Osteoblast (primary cell): ENCODE measurements around the gene TIMM17A. TPM values are rescaled to one million over a fixed set of nuclear protein-coding genes. Genes with fewer than 3 reads are reported as not detected.
"Not testable (repeated sequence)": the region's sequence is repeated elsewhere in the genome, so short reads cannot be mapped to it uniquely, and the experiment has no call there.

ENCODE experiments used
- DNase-seq: peaks from one replicate; pipeline ENCODE4 v3.0.0; 2011; ENCODE audit warnings: low spot score, mixed read lengths; ENCODE audit not compliant: insufficient read length; ENCODE audit errors: missing footprints
- H2AFZ ChIP-seq: 2 replicates; pipeline ENCODE4 v1.6.0; 2011; ENCODE audit warnings: mild to moderate bottlenecking, low read length
- H3K27ac ChIP-seq: 2 replicates; pipeline ENCODE4 v1.5.1; 2011; ENCODE audit warnings: mild to moderate bottlenecking, low read depth, low read length, moderate library complexity
- H3K27me3 ChIP-seq: 2 replicates; pipeline ENCODE4 v1.6.0; 2012; ENCODE audit warnings: mild to moderate bottlenecking, control low read depth, inconsistent platforms, low read length, moderate library complexity; ENCODE audit not compliant: insufficient read depth
- H3K36me3 ChIP-seq: 2 replicates; pipeline ENCODE4 v1.5.1; 2011; ENCODE audit warnings: mild to moderate bottlenecking, low read length, control low read depth, moderate library complexity; ENCODE audit not compliant: insufficient read depth
- H3K4me1 ChIP-seq: 2 replicates; pipeline ENCODE4 v1.5.1; 2011; ENCODE audit warnings: mild to moderate bottlenecking, low read length, control low read depth, moderate library complexity; ENCODE audit not compliant: insufficient read depth
- H3K4me2 ChIP-seq: 2 replicates; pipeline ENCODE4 v1.6.0; 2011; ENCODE audit warnings: mild to moderate bottlenecking, low read length; ENCODE audit not compliant: insufficient read depth
- H3K4me3 ChIP-seq: fragments of 200-600 bp; sonication (generic); 3 replicates; pipeline ENCODE4 v1.5.1; 2012; ENCODE audit warnings: mild to moderate bottlenecking, low read length, inconsistent platforms; ENCODE audit not compliant: insufficient read depth
- H3K79me2 ChIP-seq: 2 replicates; pipeline ENCODE4 v1.6.0; 2012; ENCODE audit warnings: mild to moderate bottlenecking, low read length, control low read depth, inconsistent platforms; ENCODE audit not compliant: insufficient read depth
- H3K9me3 ChIP-seq: 2 replicates; pipeline ENCODE4 v1.5.1; 2011; ENCODE audit warnings: low read depth, low read length, control low read depth
- H4K20me1 ChIP-seq: 2 replicates; pipeline ENCODE4 v1.6.0; 2012; ENCODE audit warnings: mild to moderate bottlenecking, low read length, control low read depth; ENCODE audit not compliant: insufficient read depth
- small RNA-seq: library from RNA; depleted of rRNA; stranded (forward); fragments of <200 nt; gene quantifications from one replicate; pipeline ENCODE3, GENCODE V24; 2012
- total RNA-seq: library from RNA; depleted of rRNA; stranded (reverse); fragments of >200 nt; gene quantifications from 2 replicates; pipeline ENCODE4 v1.2.3, GENCODE V29; 2012
- TF ChIP-seq, protein P1 (sequence below): IDR thresholded peaks from 2 replicates; pipeline ENCODE4 v1.5.1; 2011; ENCODE audit warnings: mild to moderate bottlenecking, low read depth, low read length, moderate library complexity; ENCODE audit errors: extremely low read depth

The TIMM17A gene
- total RNA-seq, 1 donor: 38.7 TPM

DNA sequence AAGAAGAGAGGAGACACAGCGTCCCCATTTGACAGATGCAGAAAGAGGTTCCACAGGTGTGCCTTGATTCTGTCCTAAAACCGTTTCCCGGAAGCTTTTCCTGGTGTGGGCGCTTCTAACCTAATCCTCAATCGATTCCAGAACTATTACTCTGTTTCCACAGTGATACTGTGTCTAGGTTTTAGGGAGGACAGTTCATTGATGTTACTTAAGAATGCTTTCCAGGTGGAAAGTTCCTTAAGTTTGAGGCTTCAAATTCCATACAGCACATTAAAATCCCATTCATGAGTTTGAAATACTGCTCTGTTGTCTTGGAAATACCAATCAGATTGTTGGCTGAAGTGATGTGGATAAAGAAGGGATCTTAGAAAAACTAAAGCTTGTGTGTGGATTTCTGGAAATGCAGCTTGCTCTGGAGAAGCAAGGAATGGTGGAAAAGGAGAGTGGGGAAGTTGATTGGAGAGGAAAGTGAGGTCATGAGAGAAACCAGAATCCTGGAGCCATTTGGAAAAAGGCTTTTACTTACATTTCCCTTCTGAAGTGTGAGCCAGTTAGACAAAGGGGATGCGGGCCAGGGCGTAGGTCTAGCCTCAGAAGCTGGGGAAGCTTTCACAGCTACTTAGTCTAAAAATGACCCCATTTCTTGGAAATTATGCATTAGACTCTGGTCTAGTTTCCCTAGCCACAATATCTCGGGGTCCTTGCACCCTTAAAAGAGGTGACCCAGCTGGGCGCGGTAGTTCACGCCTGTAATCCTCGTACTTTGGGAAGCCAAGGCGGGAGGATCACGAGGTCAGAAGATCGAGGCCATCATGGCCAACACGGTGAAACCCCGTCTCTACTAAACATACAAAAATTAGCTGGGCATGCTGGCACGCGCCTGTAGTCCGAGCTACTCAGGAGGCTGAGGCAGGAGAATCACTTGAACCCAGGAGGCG is 61.8 kb downstream of the TIMM17A start:
- Histone ChIP-seq H3K36me3 (no peaks in the 10 kb centered on the region), H3K79me2 (no peaks in the 10 kb centered on the region), H3K9me3 (no peaks in the 10 kb centered on the region), H3K4me1 (no peaks in the 10 kb centered on the region), H3K4me3 (no peak overlapping the region), H3K4me2 (no peak overlapping the region), H2AFZ (no peak overlapping the region), H3K27ac (no peak overlapping the region), H3K27me3 (no peaks in the 10 kb centered on the region), H4K20me1 (no peaks in the 10 kb centered on the region)
- DNase-seq: no peak
- TF ChIP-seq, protein P1, sequence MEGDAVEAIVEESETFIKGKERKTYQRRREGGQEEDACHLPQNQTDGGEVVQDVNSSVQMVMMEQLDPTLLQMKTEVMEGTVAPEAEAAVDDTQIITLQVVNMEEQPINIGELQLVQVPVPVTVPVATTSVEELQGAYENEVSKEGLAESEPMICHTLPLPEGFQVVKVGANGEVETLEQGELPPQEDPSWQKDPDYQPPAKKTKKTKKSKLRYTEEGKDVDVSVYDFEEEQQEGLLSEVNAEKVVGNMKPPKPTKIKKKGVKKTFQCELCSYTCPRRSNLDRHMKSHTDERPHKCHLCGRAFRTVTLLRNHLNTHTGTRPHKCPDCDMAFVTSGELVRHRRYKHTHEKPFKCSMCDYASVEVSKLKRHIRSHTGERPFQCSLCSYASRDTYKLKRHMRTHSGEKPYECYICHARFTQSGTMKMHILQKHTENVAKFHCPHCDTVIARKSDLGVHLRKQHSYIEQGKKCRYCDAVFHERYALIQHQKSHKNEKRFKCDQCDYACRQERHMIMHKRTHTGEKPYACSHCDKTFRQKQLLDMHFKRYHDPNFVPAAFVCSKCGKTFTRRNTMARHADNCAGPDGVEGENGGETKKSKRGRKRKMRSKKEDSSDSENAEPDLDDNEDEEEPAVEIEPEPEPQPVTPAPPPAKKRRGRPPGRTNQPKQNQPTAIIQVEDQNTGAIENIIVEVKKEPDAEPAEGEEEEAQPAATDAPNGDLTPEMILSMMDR: no peak

DNA sequence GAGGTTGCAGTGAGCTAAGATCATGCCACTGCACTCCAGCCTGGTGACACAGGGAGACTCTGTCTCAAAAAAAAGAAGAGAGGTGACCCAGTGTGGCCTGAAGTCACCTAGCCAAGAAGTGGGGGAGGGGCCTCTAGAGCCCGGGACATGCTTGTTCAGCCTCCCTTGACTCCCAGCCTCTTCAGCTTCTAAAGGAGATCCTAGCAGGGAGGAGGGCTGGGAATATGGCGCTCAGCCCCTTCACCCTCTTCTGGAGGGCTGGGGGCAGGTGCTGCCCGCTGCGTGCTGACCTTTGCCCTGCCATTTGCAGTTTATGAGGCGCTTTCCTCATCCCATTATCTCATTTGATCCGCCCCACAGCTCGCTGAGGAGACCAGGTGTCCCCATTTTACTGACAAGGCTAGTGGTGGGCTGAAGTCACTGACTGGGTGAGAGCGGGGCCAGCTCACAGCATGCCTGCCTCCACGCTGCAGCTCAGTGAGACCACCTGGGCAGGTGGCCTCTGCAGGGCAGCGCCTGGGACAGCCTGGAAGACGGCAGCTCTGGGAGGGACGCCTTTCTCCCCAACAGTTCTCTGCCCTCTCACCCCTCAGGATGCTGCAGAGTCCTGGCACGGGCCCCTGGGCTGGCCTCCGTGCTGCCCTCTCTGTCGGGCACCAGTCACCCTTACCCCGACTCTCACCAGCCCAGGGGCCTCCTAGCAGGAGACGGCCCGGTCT is 62.6 kb downstream of the TIMM17A start:
- Histone ChIP-seq H3K4me1 (peaks cover 7% of the 10 kb centered on the region), H4K20me1 (no peaks in the 10 kb centered on the region), H3K4me2 (no peak overlapping the region), H3K27me3 (no peaks in the 10 kb centered on the region), H3K4me3 (no peak overlapping the region), H3K36me3 (no peaks in the 10 kb centered on the region), H2AFZ (no peak overlapping the region), H3K27ac (no peak overlapping the region), H3K9me3 (no peaks in the 10 kb centered on the region), H3K79me2 (no peaks in the 10 kb centered on the region)
- TF ChIP-seq, protein P1: no peak
- DNase-seq: no peak

DNA sequence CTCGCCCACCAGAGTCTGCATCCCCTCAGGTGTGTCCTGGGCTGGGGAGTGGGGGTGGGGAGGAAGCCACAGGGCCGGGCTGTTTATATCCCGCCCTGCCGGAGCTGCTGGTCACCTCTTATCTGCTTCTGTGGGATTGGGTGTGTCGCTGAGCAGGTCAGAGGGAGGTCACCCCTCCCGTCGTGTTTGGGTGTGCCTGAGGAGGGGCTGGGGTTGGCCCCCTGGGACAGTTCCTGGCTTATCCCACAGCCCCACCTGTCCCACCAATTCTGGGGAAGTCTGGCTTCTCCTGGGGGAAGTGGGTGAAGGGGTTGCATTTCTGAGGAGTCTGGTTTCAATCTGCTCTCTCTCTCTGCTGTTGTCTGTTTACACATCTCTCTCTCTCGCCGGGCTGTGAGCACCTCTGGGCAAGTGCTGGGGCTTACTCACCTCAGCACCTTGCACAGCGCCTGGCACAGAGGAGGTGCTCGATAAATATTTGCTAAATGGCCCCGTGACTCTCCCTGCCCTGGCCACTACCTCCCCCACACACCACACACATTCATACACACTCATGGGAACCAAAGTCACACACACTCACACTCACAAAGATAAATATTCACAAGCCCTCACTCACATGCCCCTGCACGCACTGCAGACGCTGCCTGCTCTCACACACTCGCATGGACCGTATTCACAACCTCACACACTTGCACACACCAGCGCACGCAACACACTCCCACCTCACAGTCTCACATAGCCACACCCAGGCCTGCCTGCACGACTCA is 63.3 kb downstream of the TIMM17A start:
- H3K9me3 ChIP-seq: no peaks in the 10 kb centered on the region
- no peaks in the 10 kb centered on the region for H3K27me3 ChIP-seq
- no peak overlapping the region for H3K27ac ChIP-seq
- DNase-seq: no peak
- no peak overlapping the region for H3K4me2 ChIP-seq
- no peaks in the 10 kb centered on the region for H3K36me3 ChIP-seq
- no peak overlapping the region for H2AFZ ChIP-seq
- TF ChIP-seq, protein P1: no peak
- no peak overlapping the region for H3K4me3 ChIP-seq
- peaks cover 10% of the 10 kb centered on the region for H3K4me1 ChIP-seq
- H4K20me1 ChIP-seq: no peaks in the 10 kb centered on the region
- no peaks in the 10 kb centered on the region for H3K79me2 ChIP-seq

DNA sequence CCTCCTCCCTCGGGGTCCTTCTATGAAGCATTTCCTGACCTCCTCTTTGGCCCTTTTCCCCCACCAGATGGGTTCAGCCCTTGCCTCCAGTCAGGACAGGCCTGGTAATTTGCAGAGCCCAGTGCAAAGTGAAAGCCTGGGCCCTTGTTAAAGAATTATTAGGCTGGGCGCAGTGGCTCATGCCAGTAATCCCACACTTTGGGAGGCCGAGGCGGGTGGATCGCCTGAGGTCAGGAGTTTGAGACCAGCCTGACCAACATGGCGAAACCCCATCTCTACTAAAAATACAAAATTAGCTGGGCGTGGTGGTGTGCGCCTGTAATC is 63.9 kb downstream of the TIMM17A start:
- not testable (repeated sequence) for H3K27me3 ChIP-seq, H3K27ac ChIP-seq, H2AFZ ChIP-seq, H4K20me1 ChIP-seq, H3K4me2 ChIP-seq, H3K36me3 ChIP-seq, H3K4me3 ChIP-seq, DNase-seq, H3K79me2 ChIP-seq, H3K9me3 ChIP-seq
- peaks cover 10% of the 10 kb centered on the region for H3K4me1 ChIP-seq

Small RNAs within 50 kb of the gene (small RNA-seq; reads per million reads assigned to genes)
- gene MIR6740 (not detected), gene RF00156 (not detected)

Other genes with a start within 250 kb of the TIMM17A start
- 26.1 and 26.8 TPM in 2 replicates for gene IPO9, start 126.3 kb upstream of the TIMM17A start, total RNA-seq
- gene SHISA4, start 66.6 kb upstream of the TIMM17A start, total RNA-seq: 25.3 and 27.1 TPM in 2 replicates
- 17.1 and 21.7 TPM in 2 replicates for gene LMOD1, start 9.0 kb upstream of the TIMM17A start, total RNA-seq
- 64.8 and 74.2 TPM in 2 replicates for gene RNPEP, start 27.1 kb downstream of the TIMM17A start, total RNA-seq
- under 0.01 TPM in 2 replicates for gene ELF3, start 55.1 kb downstream of the TIMM17A start, total RNA-seq
- not detected in 2 replicates for gene GPR37L1, start 167.4 kb downstream of the TIMM17A start, total RNA-seq
- gene ARL8A, start 189.2 kb downstream of the TIMM17A start, total RNA-seq: 24.2 and 25.0 TPM in 2 replicates
- not detected in 2 replicates for gene PTPN7, start 205.1 kb downstream of the TIMM17A start, total RNA-seq
- gene LGR6, start 238.3 kb downstream of the TIMM17A start, total RNA-seq: not detected in 2 replicates